ENCODE data around the gene ZBTB20.

ZBTB20 gene

DNA sequence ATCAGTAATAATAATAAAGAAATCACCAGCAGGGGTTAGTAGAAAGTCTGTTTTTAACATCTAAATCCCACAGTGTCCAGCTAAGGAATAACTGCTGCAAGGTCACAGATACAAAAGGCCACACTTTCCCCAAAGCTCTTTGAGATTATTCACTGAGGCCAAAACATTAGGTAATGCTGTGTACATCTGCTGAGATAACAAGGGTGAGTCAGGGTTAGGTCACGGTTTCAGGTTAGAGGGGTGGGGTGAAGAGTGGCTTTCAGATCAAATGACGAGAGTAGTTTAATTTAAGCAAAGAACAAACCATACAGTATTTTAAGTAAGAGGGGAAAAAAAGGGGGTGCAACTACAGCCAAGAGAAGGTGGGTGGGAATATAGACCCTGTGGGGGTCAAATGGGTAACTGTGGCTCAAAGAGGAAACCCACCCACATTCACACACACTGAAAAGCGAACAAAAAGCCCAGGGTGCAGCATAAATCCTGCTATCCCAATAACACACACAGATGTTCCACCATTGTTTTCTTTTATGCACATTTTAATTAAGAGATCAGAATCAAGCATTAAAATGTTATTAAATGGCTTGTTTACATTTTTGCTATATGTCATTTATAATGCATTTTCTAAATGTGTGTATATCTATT is 440.4 kb downstream of the ZBTB20 start:
- H3K4me3 ChIP-seq (ENCODE audit: control insufficient read depth, low read depth, low read length) = no peak overlapping the region
- TF ChIP-seq, protein P1, sequence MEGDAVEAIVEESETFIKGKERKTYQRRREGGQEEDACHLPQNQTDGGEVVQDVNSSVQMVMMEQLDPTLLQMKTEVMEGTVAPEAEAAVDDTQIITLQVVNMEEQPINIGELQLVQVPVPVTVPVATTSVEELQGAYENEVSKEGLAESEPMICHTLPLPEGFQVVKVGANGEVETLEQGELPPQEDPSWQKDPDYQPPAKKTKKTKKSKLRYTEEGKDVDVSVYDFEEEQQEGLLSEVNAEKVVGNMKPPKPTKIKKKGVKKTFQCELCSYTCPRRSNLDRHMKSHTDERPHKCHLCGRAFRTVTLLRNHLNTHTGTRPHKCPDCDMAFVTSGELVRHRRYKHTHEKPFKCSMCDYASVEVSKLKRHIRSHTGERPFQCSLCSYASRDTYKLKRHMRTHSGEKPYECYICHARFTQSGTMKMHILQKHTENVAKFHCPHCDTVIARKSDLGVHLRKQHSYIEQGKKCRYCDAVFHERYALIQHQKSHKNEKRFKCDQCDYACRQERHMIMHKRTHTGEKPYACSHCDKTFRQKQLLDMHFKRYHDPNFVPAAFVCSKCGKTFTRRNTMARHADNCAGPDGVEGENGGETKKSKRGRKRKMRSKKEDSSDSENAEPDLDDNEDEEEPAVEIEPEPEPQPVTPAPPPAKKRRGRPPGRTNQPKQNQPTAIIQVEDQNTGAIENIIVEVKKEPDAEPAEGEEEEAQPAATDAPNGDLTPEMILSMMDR (IDR thresholded peaks at IDR 0.05; ENCODE audit: control insufficient read depth, insufficient read depth, low read depth, low read length, missing control alignments) = no peak
- no peak for DNase-seq (ENCODE audit: low read depth)

DNA sequence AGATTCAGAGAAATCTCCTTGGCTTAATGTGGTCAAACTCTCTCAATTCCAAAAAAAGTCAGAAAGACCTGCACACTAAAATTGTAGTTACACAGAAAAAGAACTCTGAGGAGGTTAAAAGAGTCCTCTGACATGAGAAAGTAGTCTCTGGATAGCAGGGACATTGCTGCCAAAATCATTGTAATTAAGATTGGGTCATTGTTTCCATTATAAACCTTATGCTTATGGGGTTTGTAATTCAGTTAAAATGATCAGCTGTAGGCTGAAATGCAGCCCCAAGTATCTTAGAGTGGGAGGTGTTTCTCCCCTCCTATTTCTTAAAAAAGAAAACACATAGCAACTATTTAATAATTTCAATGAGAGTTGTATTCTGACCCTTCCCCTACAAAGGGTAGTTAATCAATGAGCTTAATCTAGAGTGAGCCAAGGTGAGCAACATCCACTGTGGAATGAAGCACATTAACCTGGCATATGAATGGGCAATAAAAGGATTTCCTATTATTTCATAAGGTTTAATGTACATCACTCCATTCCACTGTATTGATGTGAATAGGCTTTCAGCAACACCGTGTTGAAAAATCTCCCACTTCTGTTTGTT is 446.4 kb downstream of the ZBTB20 start:
- TF ChIP-seq, protein P1 (IDR thresholded peaks at IDR 0.05; ENCODE audit: control insufficient read depth, insufficient read depth, low read depth, low read length, missing control alignments) = no peak
- H3K4me3 ChIP-seq (ENCODE audit: control insufficient read depth, low read depth, low read length) = no peak overlapping the region
- no peak for DNase-seq (ENCODE audit: low read depth)

DNA sequence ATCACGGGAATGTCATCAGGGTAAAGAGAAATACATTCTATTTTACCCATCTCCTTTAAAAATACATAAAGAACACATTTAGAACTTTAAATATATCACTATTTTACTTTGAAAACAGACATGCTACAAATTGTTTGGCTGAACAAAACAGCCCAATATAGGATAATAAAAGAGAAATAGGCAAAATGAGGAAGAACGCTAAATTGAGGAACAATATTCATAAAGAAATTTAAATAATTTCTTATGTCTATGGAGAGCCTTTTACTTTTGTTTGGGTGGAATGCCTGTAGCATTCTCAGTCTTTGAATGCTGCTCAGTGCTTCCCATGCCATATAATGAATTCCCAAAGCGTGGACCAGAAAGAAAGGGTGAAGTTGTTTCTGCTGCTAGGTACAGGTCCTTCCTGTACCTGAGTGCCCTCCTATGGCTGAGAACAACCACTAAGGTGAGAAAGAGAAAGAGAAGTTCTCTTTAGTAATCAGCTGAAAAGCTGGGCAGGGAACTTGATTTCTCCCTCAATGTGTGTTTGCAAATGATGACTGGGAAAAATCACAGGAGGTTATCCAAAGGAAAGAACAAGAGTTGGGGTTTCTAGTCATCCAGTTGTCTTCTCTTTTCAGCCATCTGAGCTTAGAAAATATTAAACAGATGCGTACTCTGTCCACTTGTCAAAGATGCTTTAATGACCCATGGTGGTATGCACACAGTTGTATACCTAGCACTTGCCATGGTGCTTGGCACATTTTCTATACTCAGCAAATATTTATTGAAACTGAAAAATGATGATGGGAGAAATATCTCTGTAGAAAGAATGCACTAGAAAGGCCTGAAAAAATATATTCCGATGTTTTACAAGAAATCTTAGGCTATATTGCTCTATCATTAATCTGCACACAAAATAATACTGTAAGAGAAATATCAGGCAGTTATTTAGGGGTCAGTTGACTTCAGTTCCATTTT is 448.7 kb downstream of the ZBTB20 start:
- no peak for DNase-seq (ENCODE audit: low read depth)
- TF ChIP-seq, protein P1 (IDR thresholded peaks at IDR 0.05; ENCODE audit: control insufficient read depth, insufficient read depth, low read depth, low read length, missing control alignments) = no peak

DNA sequence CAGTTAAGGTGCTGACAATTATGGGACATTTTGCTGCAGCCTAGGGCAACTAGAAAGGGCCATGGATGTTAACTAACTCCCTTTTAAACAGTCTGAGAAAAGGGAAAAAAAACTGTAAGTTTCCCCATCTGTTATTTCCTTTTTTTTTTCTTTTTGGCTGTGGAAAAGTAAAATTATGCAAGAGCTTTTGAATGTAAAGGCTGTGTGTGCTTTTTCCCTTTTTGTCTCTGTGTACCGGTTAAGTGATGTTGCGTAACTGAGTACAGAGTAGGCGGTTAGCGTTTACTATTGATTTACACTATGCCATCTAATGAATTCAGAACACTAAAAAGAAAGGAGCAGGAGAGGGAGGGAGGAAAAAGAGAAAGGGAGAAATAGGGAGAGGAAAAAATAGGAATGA is 449.7 kb downstream of the ZBTB20 start:
- TF ChIP-seq, protein P1 (IDR thresholded peaks at IDR 0.05; ENCODE audit: control insufficient read depth, insufficient read depth, low read depth, low read length, missing control alignments) = no peak
- H3K4me3 ChIP-seq (ENCODE audit: control insufficient read depth, low read depth, low read length) = no peak overlapping the region
- DNase-seq (ENCODE audit: low read depth) = no peak

More for the DNA sequence above, 448.7 kb downstream of the ZBTB20 start:
- no peak overlapping the region for H3K4me3 ChIP-seq (ENCODE audit: control insufficient read depth, low read depth, low read length)

DNA sequence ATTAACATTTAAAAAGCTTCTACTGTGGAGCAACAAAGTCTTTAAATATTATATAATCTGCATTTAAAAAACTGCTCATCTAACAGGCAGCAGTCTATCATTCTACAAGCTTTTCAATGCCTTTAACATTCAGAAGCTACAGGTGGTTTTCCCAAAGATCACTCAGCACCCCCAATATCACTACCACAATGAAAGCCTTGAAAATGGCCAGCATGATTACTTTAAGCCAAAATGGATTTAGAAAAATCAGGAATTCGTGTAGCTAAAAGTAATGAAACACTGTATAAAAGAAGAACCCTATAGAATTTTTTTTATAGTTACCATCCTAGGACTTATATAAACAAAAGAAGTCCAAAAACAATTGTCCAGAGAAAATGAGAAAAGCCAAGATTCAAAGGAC is 452.8 kb downstream of the ZBTB20 start:
- DNase-seq (ENCODE audit: low read depth) = no peak
- TF ChIP-seq, protein P1 (IDR thresholded peaks at IDR 0.05; ENCODE audit: control insufficient read depth, insufficient read depth, low read depth, low read length, missing control alignments) = no peak
- no peak overlapping the region for H3K4me3 ChIP-seq (ENCODE audit: control insufficient read depth, low read depth, low read length)

DNA sequence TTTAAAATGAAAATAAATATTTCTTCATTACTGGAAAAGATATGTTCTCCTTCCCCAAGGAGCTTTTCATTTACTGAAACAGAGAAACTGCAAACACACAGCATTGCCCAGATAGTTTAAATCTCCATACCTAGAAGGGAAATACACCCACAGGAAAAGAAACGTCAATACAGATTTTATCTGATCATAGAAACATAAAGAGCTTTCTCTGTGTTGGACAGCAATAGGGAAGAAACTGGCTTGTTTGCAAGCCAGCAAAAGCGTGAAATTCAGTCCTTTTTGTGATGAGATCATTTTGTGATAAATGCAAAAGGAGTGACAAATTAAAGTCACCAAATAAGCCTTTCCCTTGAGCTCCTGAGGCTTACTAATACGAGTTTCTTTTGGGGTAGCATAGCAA is 455.2 kb downstream of the ZBTB20 start:
- TF ChIP-seq, protein P1 (IDR thresholded peaks at IDR 0.05; ENCODE audit: control insufficient read depth, insufficient read depth, low read depth, low read length, missing control alignments) = no peak
- DNase-seq (ENCODE audit: low read depth) = no peak
- H3K4me3 ChIP-seq (ENCODE audit: control insufficient read depth, low read depth, low read length) = no peak overlapping the region
